HG02981 (cell line): ENCODE results near the gene TMEM41A.
"Not testable (repeated sequence)": the region's sequence is repeated elsewhere in the genome, so short reads cannot be mapped to it uniquely, and the experiment has no call there.

Source experiments
- ATAC-seq: cut with Tn5 transposase; IDR thresholded peaks from one replicate; pipeline ENCODE4 v1.9.1; 2021; ENCODE audit warnings: mild to moderate bottlenecking, moderate library complexity; ENCODE audit not compliant: unreplicated experiment

TMEM41A gene

DNA sequence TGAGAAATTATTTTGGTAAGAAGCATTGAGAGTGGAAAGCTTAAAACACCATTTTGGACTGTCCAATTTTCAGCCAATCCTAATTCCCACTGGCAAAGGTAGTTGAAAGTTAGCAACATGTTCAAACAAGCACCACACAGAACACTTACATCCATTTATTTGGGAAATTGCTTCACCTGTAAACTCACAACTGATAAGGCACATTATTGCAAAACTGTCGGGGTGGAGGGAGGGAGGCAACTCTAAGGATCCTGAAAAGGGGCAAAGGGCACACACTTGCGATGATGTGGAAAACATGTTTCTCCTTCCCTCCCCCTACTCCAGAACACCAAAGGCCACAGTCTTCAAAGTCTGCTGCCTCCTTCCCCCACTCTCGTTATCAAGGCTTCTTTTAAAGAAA is 9.4 kb downstream of the TMEM41A start:
- no peak for ATAC-seq

DNA sequence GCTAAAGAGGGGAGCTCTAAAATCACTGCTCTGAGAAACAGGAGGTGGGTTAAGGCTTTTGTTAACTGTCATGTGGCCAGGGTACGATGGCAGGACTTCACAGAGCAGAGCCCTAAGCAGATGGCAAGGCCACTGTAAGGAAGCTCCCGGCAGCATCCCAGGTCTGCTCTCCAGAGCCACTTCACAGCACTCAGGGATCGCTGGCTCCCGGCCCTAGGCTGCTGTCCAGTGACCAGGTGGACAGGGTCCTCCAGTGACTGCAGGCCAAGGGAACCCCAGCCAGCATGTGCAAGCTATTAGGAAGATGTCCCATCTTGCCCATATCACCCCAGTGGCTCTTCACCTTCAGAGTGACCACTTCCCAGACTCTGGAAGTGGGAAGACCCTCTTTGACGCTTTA is 10.4 kb downstream of the TMEM41A start:
- ATAC-seq: no peak

DNA sequence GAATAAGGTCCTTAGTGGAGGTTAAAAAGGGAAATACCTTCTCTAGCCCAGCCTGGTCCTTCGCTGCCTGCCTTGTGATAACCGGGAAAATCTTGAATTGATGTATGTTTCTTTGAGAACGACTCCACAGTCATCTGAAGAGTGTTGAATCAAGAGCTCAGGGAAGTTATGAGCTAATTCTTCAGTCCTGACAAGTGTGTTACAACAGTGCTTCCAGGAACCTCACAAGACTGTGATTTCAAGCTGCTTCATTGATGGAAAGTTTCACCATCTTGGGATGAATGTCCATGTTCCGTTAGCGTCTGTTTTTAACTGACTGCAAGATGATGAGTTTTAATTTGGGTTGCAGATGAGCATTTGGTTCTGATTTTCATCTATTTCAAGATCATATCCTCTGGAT is 12.4 kb downstream of the TMEM41A start:
- ATAC-seq: no peak

DNA sequence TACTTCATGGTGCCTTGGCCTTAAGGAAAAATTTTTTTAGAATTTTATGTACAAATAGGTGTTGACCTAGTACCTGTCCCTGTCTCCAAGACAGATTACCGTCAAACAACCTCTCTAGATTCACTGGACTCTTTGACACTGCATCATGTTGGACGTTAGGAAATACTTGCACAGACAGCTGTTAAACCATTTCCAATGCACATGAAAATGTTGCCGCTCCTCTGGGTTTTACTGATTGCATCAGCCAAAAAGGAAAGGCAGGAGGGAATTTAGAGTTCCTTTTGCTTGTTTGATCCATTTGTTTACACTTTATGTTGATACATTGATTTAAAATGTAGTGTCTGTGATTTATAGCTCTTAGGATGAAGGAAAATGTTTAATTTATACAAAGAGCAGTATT is 14.5 kb downstream of the TMEM41A start:
- no peak for ATAC-seq

DNA sequence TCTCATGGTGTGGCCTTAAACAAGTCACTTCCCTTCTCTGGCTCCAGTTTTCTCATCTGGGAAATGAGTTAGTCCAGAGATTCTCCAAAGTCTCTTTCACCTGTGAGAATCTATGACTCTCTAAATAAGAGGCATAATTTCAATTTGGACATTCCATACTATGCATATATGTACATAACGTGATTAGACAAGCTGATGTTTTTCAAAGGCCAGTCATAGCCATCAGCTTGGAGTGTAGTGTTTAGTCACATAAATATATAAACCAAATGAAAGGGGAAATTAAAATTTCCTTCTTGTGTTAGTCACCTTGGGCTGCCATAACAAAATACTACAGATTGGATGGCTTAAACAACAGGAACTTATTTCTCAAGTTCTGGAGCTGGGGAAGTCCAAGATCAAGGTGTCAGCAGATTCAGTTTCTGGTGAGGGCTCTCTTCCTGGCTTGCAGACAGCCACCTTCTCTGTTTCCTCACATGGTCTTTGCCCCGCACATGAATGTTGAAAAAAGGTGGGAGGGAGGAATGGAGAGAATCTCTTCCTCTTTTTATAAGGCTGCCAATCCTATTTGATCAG is 19.4 kb downstream of the TMEM41A start:
- ATAC-seq: no peak

DNA sequence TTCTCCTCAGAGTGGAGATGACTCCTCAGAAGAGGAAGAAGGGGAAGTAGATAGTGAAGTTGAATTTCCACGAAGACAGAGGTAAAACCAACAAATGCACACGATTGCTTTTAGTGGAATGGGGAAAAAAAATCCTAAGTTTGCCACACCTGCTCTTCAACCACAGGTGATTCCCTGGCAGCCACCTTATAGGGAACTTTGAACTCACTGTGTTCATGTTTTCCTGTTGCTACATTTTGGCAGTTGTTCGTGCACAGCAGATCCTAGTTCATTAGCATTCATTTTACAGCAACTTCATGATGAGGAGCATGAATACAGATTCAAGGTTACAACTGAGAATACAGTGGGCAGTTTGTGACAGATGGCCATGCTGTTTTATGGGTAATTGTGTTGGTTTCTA is 21.5 kb downstream of the TMEM41A start:
- no peak for ATAC-seq

DNA sequence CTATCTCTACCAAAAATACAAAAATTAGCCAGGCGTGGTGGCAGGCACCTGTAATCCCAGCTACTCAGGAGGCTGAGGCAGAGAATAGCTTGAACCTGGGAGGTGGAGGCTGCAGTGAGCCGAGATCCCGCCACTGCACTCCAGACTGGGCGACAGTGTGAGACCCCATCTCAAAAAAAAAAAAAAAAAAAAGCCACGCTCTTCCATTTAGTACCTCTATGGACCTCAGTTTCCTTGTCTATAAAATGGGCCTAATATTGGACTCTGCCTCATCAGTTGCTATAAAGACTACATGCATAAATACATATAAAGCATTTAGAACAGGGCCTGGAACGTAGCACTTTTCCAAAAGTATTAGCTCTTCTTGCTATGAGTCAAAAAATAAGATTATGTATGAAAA is 23.9 kb downstream of the TMEM41A start:
- ATAC-seq: not testable (repeated sequence)

DNA sequence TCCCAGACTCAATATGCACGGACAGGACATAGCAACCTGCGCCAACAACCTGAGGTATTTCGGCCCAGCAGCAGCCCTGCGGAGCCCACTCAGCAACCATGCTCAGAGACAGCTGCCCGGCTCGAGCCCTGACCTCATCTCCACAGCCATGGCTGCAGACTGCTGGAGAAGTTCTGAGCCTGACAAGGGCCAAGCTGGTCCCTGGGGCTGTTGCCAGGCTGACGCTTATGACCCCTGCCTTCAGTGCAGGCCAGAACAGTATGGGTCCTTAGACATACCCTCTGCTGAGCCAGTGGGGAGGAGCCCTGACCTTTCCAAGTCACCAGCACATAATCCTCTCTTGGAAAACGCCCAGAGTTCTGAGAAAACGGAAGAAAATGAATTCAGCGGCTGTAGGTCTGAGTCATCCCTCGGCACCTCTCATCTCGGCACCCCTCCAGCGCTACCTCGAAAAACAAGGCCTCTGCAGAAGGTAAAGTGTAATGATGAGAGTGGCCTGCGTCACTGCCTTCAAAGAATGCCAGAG is 25.5 kb downstream of the TMEM41A start:
- no peak for ATAC-seq

DNA sequence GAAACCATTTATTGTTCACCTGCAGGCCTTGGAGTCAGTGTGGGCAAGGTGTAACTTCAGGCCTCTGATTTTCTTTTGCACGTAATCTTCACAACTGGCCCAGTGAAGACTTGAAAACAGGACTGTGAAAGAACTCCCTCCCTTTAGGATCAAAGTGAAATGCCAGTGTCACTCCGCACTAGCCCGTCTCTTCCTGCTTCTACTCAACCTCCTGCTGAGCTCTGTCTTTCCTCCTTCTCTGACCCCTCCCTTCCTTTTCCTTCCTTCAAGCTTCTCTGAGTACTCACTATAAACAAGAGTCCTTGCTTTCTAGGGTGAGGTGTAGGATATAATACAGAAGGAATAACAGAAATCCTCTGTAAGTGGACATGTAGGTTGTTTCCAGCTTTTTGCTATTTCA is 28.5 kb downstream of the TMEM41A start:
- ATAC-seq: no peak

DNA sequence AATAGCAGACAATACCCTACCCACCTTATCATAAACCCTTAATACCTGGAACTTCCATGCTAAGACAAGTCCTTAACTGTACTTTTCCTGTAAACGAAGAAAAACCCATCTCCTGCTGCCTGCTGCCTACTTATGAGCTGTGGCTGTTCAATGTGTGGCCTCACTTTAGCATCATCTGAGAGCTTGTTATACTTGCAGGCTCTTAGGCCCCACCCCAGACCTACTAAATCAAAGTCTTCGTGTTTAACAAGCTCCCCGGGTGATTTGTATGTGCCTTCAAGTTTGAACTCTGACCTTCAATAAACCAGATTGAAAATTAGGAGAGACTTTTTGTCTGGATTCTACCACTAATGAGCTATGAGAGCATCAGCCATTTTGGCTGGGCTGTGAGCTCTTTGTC is 29.3 kb downstream of the TMEM41A start:
- ATAC-seq: no peak

DNA sequence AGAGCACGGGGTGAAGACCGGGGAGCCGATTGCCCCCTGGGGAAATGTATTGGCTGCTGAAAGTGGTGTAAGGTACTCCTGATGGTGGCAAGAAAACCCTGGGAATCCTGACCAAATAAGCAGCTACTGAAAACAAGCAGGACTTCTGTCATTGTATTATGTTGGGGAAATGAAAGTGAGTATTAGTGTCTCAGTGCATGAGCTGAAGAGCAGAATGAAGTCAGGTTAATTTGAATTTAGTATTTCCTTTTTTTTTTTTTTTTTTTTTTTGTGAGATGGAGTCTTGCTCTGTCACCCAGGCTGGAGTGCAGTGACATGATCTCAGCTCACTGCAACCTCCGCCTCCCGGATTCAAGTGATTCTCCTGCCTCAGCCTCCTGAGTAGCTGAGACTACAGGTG is 32.7 kb downstream of the TMEM41A start:
- not testable (repeated sequence) for ATAC-seq

DNA sequence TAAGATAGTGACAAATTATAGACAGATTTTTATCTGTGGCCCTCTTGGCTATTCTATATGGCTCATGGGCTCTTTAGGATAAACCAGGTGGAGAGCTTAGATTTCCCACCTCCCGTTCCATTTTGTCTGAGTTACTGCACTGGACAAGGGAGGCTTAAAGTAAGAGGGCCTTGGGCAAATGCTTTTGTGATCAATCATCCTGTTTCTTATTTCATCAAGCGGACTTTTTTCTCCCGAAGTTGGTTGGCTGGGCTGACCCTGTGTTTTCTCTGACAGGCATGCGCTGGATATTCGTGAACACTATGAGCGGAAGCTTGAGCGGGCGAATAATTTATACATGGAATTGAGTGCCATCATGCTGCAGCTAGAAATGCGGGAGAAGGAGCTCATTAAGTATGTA is 33.4 kb downstream of the TMEM41A start:
- no peak for ATAC-seq

DNA sequence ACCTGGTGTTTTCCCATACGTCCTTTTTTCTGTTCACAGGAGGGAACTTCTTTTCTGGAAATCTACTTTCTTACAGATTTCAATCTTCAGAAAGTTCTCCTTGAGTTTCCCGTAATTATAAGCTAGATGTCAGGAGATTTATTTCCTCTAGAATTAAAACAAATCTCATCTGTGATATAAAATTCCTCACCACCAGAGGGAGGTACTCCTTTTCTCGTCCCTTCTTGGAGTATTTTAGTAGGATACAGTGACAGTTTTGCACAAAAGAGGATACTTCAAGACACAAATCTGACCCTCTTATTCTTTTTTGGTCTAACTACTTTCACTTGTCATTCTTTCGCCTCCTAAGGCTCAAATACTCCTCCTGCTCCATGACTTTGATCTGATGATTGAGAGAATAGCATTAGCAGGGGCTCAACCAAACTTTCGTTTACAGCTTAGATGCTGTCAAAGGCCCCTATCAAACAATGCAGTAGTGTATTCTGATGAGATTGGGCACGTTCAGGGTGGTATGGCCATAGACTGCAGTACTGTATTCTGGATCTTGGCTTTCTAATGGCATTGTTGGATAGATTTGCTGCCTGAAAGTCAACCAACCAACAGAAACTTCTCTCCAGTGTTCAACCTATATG is 38.0 kb downstream of the TMEM41A start:
- ATAC-seq: no peak

DNA sequence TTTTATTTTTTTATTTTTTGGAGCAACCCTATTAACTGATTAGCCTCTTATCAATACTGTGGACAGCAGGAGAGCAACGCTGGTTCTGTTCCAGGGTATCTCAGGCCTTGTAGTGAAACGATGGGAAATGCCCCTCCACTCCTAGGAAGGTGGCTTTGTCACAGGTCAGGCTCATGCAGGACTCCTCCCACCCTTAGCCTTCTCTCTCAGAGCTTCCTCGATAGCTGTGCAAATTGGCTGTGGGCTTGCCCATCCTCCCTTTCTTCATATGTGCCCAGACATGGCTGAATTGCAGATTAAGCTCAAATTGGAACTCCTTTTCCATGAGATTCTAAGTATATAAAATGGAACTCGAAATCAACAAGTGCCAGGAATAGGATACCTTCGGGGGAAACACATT is 38.5 kb downstream of the TMEM41A start:
- ATAC-seq: no peak

DNA sequence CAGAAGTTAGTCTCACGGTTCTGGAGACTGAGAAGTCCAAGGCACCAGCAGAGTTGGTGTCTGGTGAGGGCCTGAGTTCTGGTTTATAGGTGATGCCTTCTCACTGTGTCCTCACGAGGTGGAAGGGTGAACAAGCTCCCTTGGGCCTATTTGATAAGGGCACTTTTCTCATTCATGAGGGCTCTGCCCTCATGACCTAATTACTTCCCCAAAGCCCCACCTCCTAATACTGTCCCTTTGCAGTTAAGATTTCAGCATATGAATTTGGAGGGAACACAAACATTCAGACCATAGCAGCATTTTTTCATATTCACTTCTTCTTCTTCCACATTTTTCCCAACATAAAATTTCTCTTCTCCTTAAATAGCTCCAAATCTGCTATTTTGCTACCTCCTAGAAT is 41.5 kb downstream of the TMEM41A start:
- ATAC-seq: no peak

DNA sequence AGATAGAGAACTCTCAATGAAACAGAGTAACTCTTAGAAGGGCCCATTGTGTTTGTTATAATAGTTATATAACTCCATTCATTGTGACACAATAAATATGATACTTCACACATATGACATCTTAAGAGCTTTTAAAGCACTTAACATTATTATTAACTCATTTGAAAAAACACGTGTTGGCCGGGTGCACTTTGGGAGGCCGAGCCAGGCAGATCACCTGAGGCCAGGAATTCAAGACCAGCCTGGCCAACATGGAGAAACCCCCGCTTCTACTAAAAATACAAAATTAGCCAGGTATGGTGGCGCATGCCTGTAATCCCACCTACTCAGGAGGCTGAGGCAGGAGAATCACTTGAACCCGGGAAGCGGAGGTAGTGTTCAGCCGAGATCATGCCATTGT is 47.4 kb downstream of the TMEM41A start:
- ATAC-seq: not testable (repeated sequence)

DNA sequence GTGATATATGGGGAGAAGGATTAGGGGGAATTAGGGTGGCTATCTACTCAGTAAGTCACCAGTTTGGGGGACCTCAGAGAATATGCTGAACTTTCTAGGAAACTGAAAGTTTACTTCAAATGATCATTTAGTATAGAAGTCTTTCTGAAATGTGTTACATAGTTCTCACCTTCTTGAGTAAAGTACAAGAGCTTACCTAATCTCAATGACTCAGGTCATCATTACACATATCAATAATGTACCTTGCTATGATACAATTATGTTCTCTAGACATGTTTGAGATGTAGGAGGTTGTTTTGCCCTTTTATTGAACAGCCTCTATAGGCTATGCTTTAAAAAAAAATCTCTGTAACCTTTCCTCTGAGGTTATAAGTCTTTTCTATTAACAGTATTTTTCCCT is 50.7 kb downstream of the TMEM41A start:
- ATAC-seq: no peak

DNA sequence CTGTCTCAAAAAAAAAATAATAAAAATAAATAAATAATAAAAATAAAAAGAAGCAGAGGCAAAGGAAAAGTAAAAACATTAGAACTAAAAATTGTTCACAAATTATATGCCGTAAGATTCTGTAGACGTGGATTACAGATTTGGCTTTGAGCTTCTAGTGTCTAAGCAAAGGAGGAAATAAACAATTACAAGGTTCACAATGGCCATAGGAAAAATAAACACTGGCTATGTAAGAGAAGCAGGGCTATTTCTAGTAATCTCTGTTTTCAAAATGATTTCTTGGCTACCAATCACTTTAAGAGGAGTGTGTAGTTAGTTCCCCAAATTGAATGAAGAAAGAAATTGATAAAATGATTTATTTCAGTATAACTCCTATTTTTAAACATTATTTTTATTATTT is 54.5 kb downstream of the TMEM41A start:
- ATAC-seq: no peak

DNA sequence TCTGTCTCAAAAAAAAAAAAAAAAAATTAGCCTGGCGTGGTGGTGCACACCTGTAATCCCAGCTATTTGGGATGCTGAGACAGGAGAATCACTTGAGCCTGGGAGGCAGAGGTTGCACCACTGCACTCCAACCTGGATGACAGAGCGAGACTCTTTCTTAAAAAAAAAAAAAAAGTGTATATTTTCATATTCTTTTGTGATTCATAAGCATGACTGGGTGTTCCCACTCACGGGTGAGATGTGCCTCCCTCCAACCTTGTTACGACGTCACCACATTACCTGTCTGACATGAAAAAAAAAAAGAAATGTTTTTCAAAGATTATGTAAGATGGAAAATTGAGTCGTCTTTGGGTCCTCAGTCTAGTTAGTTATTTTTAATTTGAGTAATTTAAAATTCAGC is 56.8 kb downstream of the TMEM41A start:
- ATAC-seq: no peak

DNA sequence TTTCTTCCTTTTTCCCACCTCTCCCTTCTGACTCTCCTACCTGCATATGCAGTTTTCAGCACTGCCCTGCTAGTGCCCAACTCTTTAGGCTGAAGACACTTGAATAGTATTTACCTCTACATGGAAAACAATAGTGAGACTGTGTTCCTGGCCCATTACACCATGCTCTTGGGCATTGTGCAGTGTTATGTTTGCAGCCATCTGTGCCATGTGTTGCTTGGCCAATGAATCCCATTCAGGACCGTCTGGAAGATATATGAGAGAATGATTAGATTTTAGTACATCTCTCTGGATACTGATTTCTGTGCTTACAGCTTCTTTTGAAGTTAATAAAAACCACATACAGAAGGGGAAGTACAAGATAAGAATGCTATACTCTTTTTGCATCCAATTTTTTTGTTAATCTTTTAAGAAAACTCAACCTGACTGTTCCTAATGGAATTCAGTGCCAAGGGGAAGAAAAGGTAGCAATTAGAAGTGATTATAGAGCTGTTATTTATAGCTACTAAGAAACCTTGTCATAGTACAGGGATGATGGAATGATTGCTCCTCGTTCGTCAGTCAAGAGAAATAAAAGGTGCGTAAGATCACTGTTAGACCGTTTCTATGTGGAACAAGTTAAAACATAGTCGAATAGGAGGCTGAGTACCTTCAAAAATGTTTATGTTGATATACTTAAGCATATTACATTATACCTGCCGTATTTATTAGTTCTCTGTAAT is 58.9 kb downstream of the TMEM41A start:
- ATAC-seq: no peak
